Fibroblast of skin of right biceps (primary cell): ENCODE results near the gene MAGEA9B.
"Not testable (repeated sequence)": the region's sequence is repeated elsewhere in the genome, so short reads cannot be mapped to it uniquely, and the experiment has no call there.

Experiments
- DNase-seq: peaks from one replicate; pipeline ENCODE4 v3.0.0-alpha.2; 2013

MAGEA9B gene, protein sequence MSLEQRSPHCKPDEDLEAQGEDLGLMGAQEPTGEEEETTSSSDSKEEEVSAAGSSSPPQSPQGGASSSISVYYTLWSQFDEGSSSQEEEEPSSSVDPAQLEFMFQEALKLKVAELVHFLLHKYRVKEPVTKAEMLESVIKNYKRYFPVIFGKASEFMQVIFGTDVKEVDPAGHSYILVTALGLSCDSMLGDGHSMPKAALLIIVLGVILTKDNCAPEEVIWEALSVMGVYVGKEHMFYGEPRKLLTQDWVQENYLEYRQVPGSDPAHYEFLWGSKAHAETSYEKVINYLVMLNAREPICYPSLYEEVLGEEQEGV

GRCh38 chrX:149587359-149587758, at the start of gene MAGEA9B:
MAGEA9B (minus strand) TSS chrX:149587459; CDS start chrX:149583179, 4,280 bp downstream.
- not testable (repeated sequence) for DNase-seq

- DNase-seq = no peak
Measured at GRCh38 chrX:149633511-149633910, 46.3 kb upstream of the MAGEA9B start.

- DNase-seq = peak; percentile 61
Measured at GRCh38 chrX:149631234-149632165, 44.2 kb upstream of the MAGEA9B start, which contains the start of gene TMEM185A. TMEM185A (minus strand) TSS chrX:149631792; CDS start chrX:149631580, 212 bp downstream.

GRCh38 chrX:149630681-149631233, 43.5 kb upstream of the MAGEA9B start:
- DNase-seq = peak; percentile 33

- no peak for DNase-seq
Measured at GRCh38 chrX:149629730-149630387, 42.6 kb upstream of the MAGEA9B start.

- DNase-seq = no peak
Measured at GRCh38 chrX:149628768-149629167, 41.5 kb upstream of the MAGEA9B start.

- DNase-seq = no peak
Measured at GRCh38 chrX:149628280-149628679, 41.0 kb upstream of the MAGEA9B start.

DNA sequence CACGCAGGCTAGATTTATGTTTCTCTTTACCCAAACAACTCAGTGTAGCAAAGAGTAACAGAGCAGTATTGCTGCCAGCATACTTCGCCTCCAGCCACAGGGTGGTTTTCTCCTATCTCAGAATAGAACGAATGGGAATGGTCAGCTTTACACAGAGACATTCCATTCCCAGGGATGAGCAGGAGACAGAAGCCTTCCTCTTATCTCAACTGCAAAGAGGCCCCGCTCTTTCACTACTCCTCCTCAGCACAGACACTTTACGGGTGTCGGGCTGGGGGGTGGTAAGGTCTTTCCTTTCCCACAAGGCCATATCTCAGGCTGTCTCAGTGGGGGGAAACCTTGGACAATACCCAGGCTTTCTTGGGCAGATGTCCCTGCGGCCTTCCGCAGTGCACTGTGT, 39.6 kb upstream of the MAGEA9B start:
- not testable (repeated sequence) for DNase-seq

- DNase-seq = not testable (repeated sequence)
Measured at GRCh38 chrX:149619662-149620061, 32.4 kb upstream of the MAGEA9B start.

GRCh38 chrX:149618871-149619270, 31.6 kb upstream of the MAGEA9B start:
- no peak for DNase-seq

DNA sequence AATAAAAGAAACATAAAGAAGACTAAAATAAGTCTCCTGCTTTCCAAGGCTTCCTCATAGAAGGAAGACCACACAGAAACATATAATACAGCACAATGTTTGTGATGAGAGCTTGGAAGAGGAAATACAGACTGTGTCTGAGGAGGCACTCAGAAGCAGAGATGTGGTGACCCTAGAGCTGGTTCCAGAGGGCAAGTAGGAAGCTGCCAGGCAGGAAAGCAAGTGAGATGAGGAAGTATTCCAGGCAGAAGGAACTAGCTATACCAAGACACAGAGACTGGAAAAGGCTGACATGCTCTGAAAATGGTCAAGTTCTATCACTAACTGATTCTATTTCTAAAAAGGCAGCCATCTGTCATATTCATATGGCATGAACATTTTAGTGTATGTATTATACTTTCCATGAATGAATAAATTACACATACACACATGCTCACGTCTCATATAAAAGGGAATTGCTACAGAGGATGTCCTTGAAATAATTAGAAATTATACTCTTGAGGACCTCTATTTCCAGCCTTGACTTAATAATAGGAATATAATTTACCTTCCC, 24.4 kb upstream of the MAGEA9B start:
- no peak for DNase-seq

DNA sequence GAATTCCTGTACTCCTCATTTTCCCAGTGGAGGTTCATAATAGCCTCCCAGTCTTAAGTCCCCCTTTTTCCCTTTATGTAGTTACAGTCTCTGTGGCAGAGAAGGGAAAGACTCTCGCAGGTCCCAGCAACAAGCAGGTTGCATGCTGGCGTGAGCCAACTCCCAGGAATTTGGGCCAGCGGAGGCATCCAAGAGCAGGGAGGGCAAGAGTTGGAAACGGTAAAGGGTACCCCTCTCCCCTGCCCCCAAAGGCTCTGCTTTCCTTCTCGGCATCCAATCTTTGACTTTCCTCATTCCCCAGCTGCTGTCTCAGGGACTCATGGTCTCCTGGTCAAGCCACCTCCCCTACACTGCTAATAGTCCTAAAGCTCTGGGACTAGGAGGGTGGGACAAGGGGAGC, 23.3 kb upstream of the MAGEA9B start:
- no peak for DNase-seq

GRCh38 chrX:149607699-149608098, 20.4 kb upstream of the MAGEA9B start:
- no peak for DNase-seq

- peak; percentile 5 for DNase-seq
Measured at GRCh38 chrX:149605248-149605885, 18.1 kb upstream of the MAGEA9B start.

GRCh38 chrX:149598603-149599002, 11.3 kb upstream of the MAGEA9B start:
- DNase-seq = not testable (repeated sequence)

DNA sequence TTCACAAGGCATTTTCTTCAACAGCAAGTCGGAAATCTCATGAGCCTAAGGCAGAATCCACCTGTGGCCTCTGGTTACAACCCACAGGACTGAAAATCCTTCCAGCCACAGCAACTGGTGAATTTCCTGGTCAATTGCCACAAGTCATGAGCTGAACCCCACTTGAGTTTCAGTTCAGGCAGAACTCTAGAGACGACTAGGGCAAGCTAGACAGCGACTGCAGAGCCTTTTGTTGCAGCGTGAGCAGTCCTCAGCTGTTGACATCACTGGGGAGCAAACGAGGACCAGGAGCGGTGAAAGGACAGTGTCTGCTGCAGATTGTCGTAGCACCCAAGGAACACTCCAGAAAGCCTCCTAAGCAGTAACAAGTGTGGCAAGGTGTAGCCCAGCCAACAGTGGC, 8.7 kb upstream of the MAGEA9B start:
- not testable (repeated sequence) for DNase-seq

GRCh38 chrX:149595214-149595613, 8.0 kb upstream of the MAGEA9B start, which contains the start of gene HSFX2:
HSFX2 (minus strand) TSS chrX:149595314; CDS start chrX:149594700, 614 bp downstream.
- DNase-seq = not testable (repeated sequence)

GRCh38 chrX:149590993-149591392, 3.7 kb upstream of the MAGEA9B start:
- DNase-seq = not testable (repeated sequence)

DNA sequence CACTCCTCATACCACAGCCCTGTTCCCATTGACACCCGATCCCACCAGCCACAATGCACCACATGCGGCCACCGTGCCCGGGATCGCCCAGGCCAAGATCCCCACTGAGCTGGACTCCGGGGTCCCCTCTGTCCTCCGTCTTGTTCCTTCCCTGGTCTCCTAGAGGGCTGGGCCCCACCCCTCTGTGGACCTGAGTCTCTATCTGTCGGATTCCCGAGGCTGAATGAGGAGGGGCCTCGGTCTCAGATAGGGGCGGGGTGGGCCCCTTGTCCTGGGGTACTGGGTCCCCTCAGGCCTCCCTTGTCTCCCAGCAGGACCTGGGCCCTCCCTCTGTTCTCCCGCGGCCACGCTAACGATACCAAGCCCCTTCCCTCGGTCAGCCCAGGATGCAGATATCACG, 1.6 kb downstream of the MAGEA9B start:
- DNase-seq = not testable (repeated sequence)

DNA sequence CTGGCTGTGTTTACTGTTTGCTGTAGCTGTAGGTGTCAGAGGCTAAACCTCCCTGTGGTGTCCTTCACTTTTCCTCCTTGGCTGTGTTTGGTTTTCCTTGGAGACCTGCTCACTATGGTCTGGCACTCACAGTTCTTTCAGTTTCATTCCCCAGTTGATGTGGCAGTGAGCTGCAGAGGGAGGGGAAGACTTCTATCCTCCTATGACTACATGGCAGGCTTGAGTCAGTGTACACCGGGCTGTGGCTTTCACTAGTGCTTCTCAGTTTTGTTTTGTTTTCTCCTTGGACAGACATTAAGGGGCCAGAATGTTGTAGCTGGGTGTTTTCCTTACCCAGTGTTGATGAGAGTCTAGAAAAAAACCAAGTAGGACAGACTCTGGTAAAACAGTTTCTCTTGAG, 13.8 kb downstream of the MAGEA9B start:
- not testable (repeated sequence) for DNase-seq

DNA sequence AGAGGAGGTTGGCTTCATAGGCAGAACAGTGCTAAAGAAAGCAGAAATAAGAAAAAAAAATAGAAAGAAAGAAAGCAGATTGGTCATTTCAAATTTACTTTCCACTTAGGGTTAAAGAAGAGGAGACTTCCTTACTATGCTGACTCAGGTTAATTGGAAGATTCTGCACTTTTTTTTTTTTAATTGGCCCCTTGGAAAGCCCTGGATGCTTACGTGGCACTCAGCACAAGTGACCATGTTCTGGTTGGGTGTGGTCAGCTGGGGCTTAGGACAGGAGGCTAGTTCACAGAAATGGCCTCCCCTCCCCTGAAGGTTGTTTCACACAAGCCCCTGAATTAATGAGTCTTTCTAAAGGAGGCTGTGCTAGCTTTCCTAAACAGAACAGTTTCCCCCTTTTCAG, 14.5 kb downstream of the MAGEA9B start:
- DNase-seq = no peak

- no peak for DNase-seq
Measured at GRCh38 chrX:149571770-149572169, 15.5 kb downstream of the MAGEA9B start.
